Activated T-helper 2 cell treated with anti-CD3 and anti-CD28 coated beads, Interferon-gamma antibody, Interleukin-2, Interleukin-4, amounts not matched to agents 10 μg/mL and 5 μg/mL and 100 μg/mL, durations not matched to agents 14 hours and 24 hours and 36 hours (primary cell): Measurements from ENCODE around the gene UNKL. TPM values are rescaled to one million over a fixed set of nuclear protein-coding genes. Genes with fewer than 3 reads are reported as not detected.

Experiments
- DNase-seq: peaks from one replicate; pipeline ENCODE4 v3.0.0; 2021; ENCODE audit warnings: low spot score
- H3K27ac Mint-ChIP-seq: one replicate; pipeline ENCODE4 v1.8.0; 2021; ENCODE audit warnings: mixed read lengths
- H3K27me3 Mint-ChIP-seq: one replicate; pipeline ENCODE4 v1.8.0; 2021; ENCODE audit warnings: low read depth, mixed read lengths
- H3K36me3 Mint-ChIP-seq: one replicate; pipeline ENCODE4 v1.8.0; 2021; ENCODE audit warnings: low read depth, mixed read lengths
- H3K4me1 Mint-ChIP-seq: one replicate; pipeline ENCODE4 v1.8.0; 2021; ENCODE audit warnings: low read depth, mixed read lengths
- H3K4me3 Mint-ChIP-seq: one replicate; pipeline ENCODE4 v1.8.0; 2021; ENCODE audit warnings: low read depth, mild to moderate bottlenecking, moderate library complexity, mixed read lengths
- H3K9me3 Mint-ChIP-seq: one replicate; pipeline ENCODE4 v1.8.0; 2021; ENCODE audit warnings: mixed read lengths
- intact Hi-C: fragments of 100-400 bp; cut with micrococcal nuclease; formaldehyde crosslinking; loops from one replicate; pipeline ENCODE4 v1.15.1; 2023
- total RNA-seq: library from RNA; stranded (reverse); gene quantifications from 2 replicates; pipeline ENCODE4 v1.2.3, GENCODE V29; 2022

UNKL gene
- total RNA-seq, 1 donor from 2014 or later: 44.6 TPM

- Mint-ChIP-seq H3K9me3 (no peaks in the 10 kb centered on the region), H3K27ac (no peak overlapping the region), H3K27me3 (no peaks in the 10 kb centered on the region), H3K4me3 (no peak overlapping the region), H3K4me1 (no peaks in the 10 kb centered on the region), H3K36me3 (peaks cover 6% of the 10 kb centered on the region)
- no peak for DNase-seq
- intact Hi-C loops: no loop called here
These were observed 37.3 kb upstream of the UNKL start for GRCh38 chr16:1451702-1452392.

GRCh38 chr16:1450841-1451240 lies 36.3 kb upstream of the UNKL start:
- DNase-seq: no peak
- Mint-ChIP-seq H3K4me1 (no peaks in the 10 kb centered on the region), H3K4me3 (no peak overlapping the region), H3K9me3 (no peaks in the 10 kb centered on the region), H3K36me3 (peaks cover 6% of the 10 kb centered on the region), H3K27me3 (no peaks in the 10 kb centered on the region), H3K27ac (no peak overlapping the region)
- intact Hi-C loops: no loop called here

- Mint-ChIP-seq H3K4me3 (no peak overlapping the region), H3K4me1 (no peaks in the 10 kb centered on the region), H3K36me3 (peaks cover 6% of the 10 kb centered on the region), H3K27ac (no peak overlapping the region), H3K27me3 (no peaks in the 10 kb centered on the region), H3K9me3 (no peaks in the 10 kb centered on the region)
- intact Hi-C loops: no loop called here
- no peak for DNase-seq
These were observed 35.7 kb upstream of the UNKL start for GRCh38 chr16:1450218-1450617.

- Mint-ChIP-seq H3K4me3 (no peak overlapping the region), H3K27me3 (no peaks in the 10 kb centered on the region), H3K9me3 (no peaks in the 10 kb centered on the region)
These were observed 34.8 kb upstream of the UNKL start for GRCh38 chr16:1449201-1449788.

GRCh38 chr16:1448536-1449116 lies 34.1 kb upstream of the UNKL start:
- intact Hi-C loops: no loop called here
- Mint-ChIP-seq H3K36me3 (peaks cover 6% of the 10 kb centered on the region), H3K27me3 (no peaks in the 10 kb centered on the region), H3K4me1 (no peaks in the 10 kb centered on the region), H3K27ac (no peak overlapping the region), H3K4me3 (no peak overlapping the region), H3K9me3 (no peaks in the 10 kb centered on the region)
- no peak for DNase-seq

More at GRCh38 chr16:1449201-1449788, 34.8 kb upstream of the UNKL start:
- H3K36me3 Mint-ChIP-seq: peaks cover 6% of the 10 kb centered on the region
- intact Hi-C loops: no loop called here
- no peaks in the 10 kb centered on the region for H3K4me1 Mint-ChIP-seq
- no peak overlapping the region for H3K27ac Mint-ChIP-seq
- no peak for DNase-seq

- no peak for DNase-seq
- H3K4me1 Mint-ChIP-seq: no peaks in the 10 kb centered on the region
- H3K4me3 Mint-ChIP-seq: no peak overlapping the region
- intact Hi-C loops: no loop called here
- H3K36me3 Mint-ChIP-seq: peaks cover 6% of the 10 kb centered on the region
- no peak overlapping the region for H3K27ac Mint-ChIP-seq
- no peaks in the 10 kb centered on the region for H3K9me3 Mint-ChIP-seq
- H3K27me3 Mint-ChIP-seq: no peaks in the 10 kb centered on the region
These were observed 33.5 kb upstream of the UNKL start for GRCh38 chr16:1447965-1448364.

GRCh38 chr16:1446296-1447080 lies 32.0 kb upstream of the UNKL start:
- no peaks in the 10 kb centered on the region for H3K9me3 Mint-ChIP-seq
- H3K36me3 Mint-ChIP-seq: peaks cover 2% of the 10 kb centered on the region
- no peak for DNase-seq
- no peak overlapping the region for H3K27ac Mint-ChIP-seq
- no peaks in the 10 kb centered on the region for H3K4me1 Mint-ChIP-seq
- intact Hi-C loops: no loop called here
- no peaks in the 10 kb centered on the region for H3K27me3 Mint-ChIP-seq
- H3K4me3 Mint-ChIP-seq: no peak overlapping the region

- H3K27ac Mint-ChIP-seq: no peak overlapping the region
- no peaks in the 10 kb centered on the region for H3K9me3 Mint-ChIP-seq
- H3K27me3 Mint-ChIP-seq: no peaks in the 10 kb centered on the region
- H3K4me3 Mint-ChIP-seq: no peak overlapping the region
- no peaks in the 10 kb centered on the region for H3K4me1 Mint-ChIP-seq
- no peak for DNase-seq
- H3K36me3 Mint-ChIP-seq: no peaks in the 10 kb centered on the region
- intact Hi-C loops: no loop called here
These were observed 31.2 kb upstream of the UNKL start for GRCh38 chr16:1445518-1446203.

GRCh38 chr16:1444730-1445517 lies 30.4 kb upstream of the UNKL start:
- Mint-ChIP-seq H3K36me3 (no peaks in the 10 kb centered on the region), H3K27ac (no peak overlapping the region), H3K4me3 (no peak overlapping the region), H3K4me1 (no peaks in the 10 kb centered on the region), H3K9me3 (no peaks in the 10 kb centered on the region), H3K27me3 (no peaks in the 10 kb centered on the region)
- no peak for DNase-seq
- intact Hi-C loops: no loop called here

- Mint-ChIP-seq H3K9me3 (no peaks in the 10 kb centered on the region), H3K4me1 (no peaks in the 10 kb centered on the region), H3K36me3 (no peaks in the 10 kb centered on the region), H3K4me3 (no peak within 1 kb of the TSS), H3K27ac (no peak within 1 kb of the TSS), H3K27me3 (no peaks in the 10 kb centered on the region)
- no peak for DNase-seq
- intact Hi-C loops: no loop called here
These were observed 29.7 kb upstream of the UNKL start, which contains the start of gene CCDC154 for GRCh38 chr16:1443980-1444729. Gene CCDC154, minus strand, starts transcription at chr16:1444556. Its CDS starts 234 bp downstream, at chr16:1444322.

- H3K4me3 Mint-ChIP-seq: no peak overlapping the region
These were observed 29.0 kb upstream of the UNKL start for GRCh38 chr16:1443403-1443973.

More at GRCh38 chr16:1443403-1443973, 29.0 kb upstream of the UNKL start:
- Mint-ChIP-seq H3K36me3 (no peaks in the 10 kb centered on the region), H3K27me3 (no peaks in the 10 kb centered on the region), H3K9me3 (no peaks in the 10 kb centered on the region), H3K4me1 (no peaks in the 10 kb centered on the region), H3K27ac (no peak overlapping the region)
- intact Hi-C loops: no loop called here
- no peak for DNase-seq
